WTC11 (cell line): ENCODE measurements around the gene DRAM2. TPM values are rescaled to one million over a fixed set of nuclear protein-coding genes. Genes with fewer than 3 reads are reported as not detected.
"Not testable (repeated sequence)": the region's sequence is repeated elsewhere in the genome, so short reads cannot be mapped to it uniquely, and the experiment has no call there.

Experiments
- ATAC-seq: fragments of 200-7000 bp; cut with Tn5 transposase; 2 replicates; pipeline ENCODE4 v1.10.0; 2021; ENCODE audit warnings: mild to moderate bottlenecking, moderate library complexity
- CTCF ChIA-PET: fragments of 300-600 bp; sonication (Branson Sonifier 250); formaldehyde crosslinking; loops from one replicate; lab custom pipeline; 2021; ENCODE audit warnings: antibody characterized with exemption; lab: Charles Lee
- POLR2A ChIA-PET: fragments of 350-600 bp; sonication (Branson Sonifier 250); formaldehyde crosslinking; loops from one replicate; lab custom pipeline; 2021; ENCODE audit warnings: antibody characterized with exemption; lab: Charles Lee
- DNase-seq: peaks from one replicate; pipeline ENCODE4 v3.0.0; 2021; ENCODE audit warnings: low spot score
- H3K27ac Mint-ChIP-seq: 2 replicates; pipeline ENCODE4 v1.8.0; 2021; ENCODE audit warnings: mixed read lengths
- H3K27me3 Mint-ChIP-seq: 2 replicates; pipeline ENCODE4 v1.8.0; 2021; ENCODE audit warnings: low read depth, mild to moderate bottlenecking, moderate library complexity, mixed read lengths
- H3K36me3 Mint-ChIP-seq: 2 replicates; pipeline ENCODE4 v1.8.0; 2021; ENCODE audit warnings: mixed read lengths
- H3K4me1 Mint-ChIP-seq: 2 replicates; pipeline ENCODE4 v1.8.0; 2022; ENCODE audit warnings: mixed read lengths
- H3K4me3 Mint-ChIP-seq: 2 replicates; pipeline ENCODE4 v1.8.0; 2021; ENCODE audit warnings: mild to moderate bottlenecking, moderate library complexity, mixed read lengths
- H3K9me3 Mint-ChIP-seq: 2 replicates; pipeline ENCODE4 v1.8.0; 2021; ENCODE audit warnings: mixed read lengths
- CREM ChIP-seq: sonication (generic); formaldehyde crosslinking; IDR thresholded peaks from 2 replicates; pipeline ENCODE4 v1.8.1; 2022; ENCODE audit warnings: mild to moderate bottlenecking, missing genetic modification reagents, moderate library complexity
- E2F4 ChIP-seq: sonication (generic); formaldehyde crosslinking; IDR thresholded peaks from 2 replicates; pipeline ENCODE4 v1.8.1; 2022; ENCODE audit warnings: low read depth, mild to moderate bottlenecking, moderate library complexity, missing genetic modification reagents, borderline replicate concordance
- ELF4 ChIP-seq: sonication (generic); formaldehyde crosslinking; IDR thresholded peaks from 2 replicates; pipeline ENCODE4 v1.8.1; 2022; ENCODE audit warnings: low read depth, mild to moderate bottlenecking, moderate library complexity, missing genetic modification reagents
- EMX1 ChIP-seq: fragments of 250-450 bp; sonication (Bioruptor Pico); IDR thresholded peaks from 2 replicates; pipeline ENCODE4 v1.8.0; 2021; ENCODE audit warnings: mild to moderate bottlenecking
- FOXP1 ChIP-seq: sonication (generic); formaldehyde crosslinking; IDR thresholded peaks from 2 replicates; pipeline ENCODE4 v1.8.0; 2022; ENCODE audit warnings: missing genetic modification reagents, mild to moderate bottlenecking, moderate library complexity, borderline replicate concordance
- GABPB1 ChIP-seq: sonication (generic); formaldehyde crosslinking; IDR thresholded peaks from 2 replicates; pipeline ENCODE4 v1.8.1; 2023; ENCODE audit warnings: mild to moderate bottlenecking, missing genetic modification reagents
- HMGXB4 ChIP-seq: sonication (generic); formaldehyde crosslinking; IDR thresholded peaks from 2 replicates; pipeline ENCODE4 v1.8.1; 2023; ENCODE audit warnings: mild to moderate bottlenecking, moderate library complexity, missing genetic modification reagents
- JAZF1 ChIP-seq: fragments of 250-450 bp; sonication (Bioruptor Pico); IDR thresholded peaks from 2 replicates; pipeline ENCODE4 v1.9.0; 2021; ENCODE audit warnings: moderate library complexity, mild to moderate bottlenecking, inconsistent platforms
- NFATC4 ChIP-seq: fragments of 250-450 bp; sonication (Bioruptor Pico); IDR thresholded peaks from 2 replicates; pipeline ENCODE4 v1.9.0; 2021; ENCODE audit warnings: mild to moderate bottlenecking
- NFYB ChIP-seq: sonication (generic); formaldehyde crosslinking; conservative IDR thresholded peaks from 2 replicates; pipeline ENCODE4 v1.8.0; 2022; ENCODE audit warnings: low read depth, missing genetic modification reagents
- SP1 ChIP-seq: sonication (generic); formaldehyde crosslinking; conservative IDR thresholded peaks from 2 replicates; pipeline ENCODE4 v1.8.1; 2022; ENCODE audit warnings: missing genetic modification reagents
- ZNF416 ChIP-seq: fragments of 250-450 bp; sonication (Bioruptor Pico); IDR thresholded peaks from 2 replicates; pipeline ENCODE4 v1.9.0; 2021; ENCODE audit warnings: mild to moderate bottlenecking, inconsistent platforms
- ZNF532 ChIP-seq: fragments of 250-450 bp; sonication (Bioruptor Pico); IDR thresholded peaks from 2 replicates; pipeline ENCODE4 v1.9.0; 2021; ENCODE audit warnings: mild to moderate bottlenecking, borderline replicate concordance
- total RNA-seq: library from RNA; stranded (reverse); gene quantifications from 3 replicates; pipeline ENCODE4 v1.2.3, GENCODE V29; 2021
- TF ChIP-seq, protein P1 (sequence below): sonication (generic); formaldehyde crosslinking; IDR thresholded peaks from 2 replicates; pipeline ENCODE4 v1.8.0; 2023; ENCODE audit warnings: mild to moderate bottlenecking, missing genetic modification reagents
- TF ChIP-seq, protein P2 (sequence below): sonication (generic); formaldehyde crosslinking; IDR thresholded peaks from 2 replicates; pipeline ENCODE4 v1.8.0; 2022; ENCODE audit warnings: missing genetic modification reagents

DRAM2 gene
- total RNA-seq, 1 experiment from 2014 or later: 34.3 TPM

- DNase-seq (no peak), ATAC-seq (no peak)
- peaks cover 72% of the 10 kb centered on the region for H3K36me3 Mint-ChIP-seq
- CTCF ChIA-PET: no interaction called here
- POLR2A ChIA-PET: no interaction called here
- peaks cover 30% of the 10 kb centered on the region for H3K27me3 Mint-ChIP-seq
- H3K9me3 Mint-ChIP-seq: peaks cover 87% of the 10 kb centered on the region
- H3K4me1 Mint-ChIP-seq: no peaks in the 10 kb centered on the region
- TF ChIP-seq JAZF1 (CRISPR knock-in tag): no peak
- no peak for TF ChIP-seq SP1 (CRISPR knock-in tag)
- TF ChIP-seq EMX1 (CRISPR knock-in tag): no peak
- TF ChIP-seq, protein P1, sequence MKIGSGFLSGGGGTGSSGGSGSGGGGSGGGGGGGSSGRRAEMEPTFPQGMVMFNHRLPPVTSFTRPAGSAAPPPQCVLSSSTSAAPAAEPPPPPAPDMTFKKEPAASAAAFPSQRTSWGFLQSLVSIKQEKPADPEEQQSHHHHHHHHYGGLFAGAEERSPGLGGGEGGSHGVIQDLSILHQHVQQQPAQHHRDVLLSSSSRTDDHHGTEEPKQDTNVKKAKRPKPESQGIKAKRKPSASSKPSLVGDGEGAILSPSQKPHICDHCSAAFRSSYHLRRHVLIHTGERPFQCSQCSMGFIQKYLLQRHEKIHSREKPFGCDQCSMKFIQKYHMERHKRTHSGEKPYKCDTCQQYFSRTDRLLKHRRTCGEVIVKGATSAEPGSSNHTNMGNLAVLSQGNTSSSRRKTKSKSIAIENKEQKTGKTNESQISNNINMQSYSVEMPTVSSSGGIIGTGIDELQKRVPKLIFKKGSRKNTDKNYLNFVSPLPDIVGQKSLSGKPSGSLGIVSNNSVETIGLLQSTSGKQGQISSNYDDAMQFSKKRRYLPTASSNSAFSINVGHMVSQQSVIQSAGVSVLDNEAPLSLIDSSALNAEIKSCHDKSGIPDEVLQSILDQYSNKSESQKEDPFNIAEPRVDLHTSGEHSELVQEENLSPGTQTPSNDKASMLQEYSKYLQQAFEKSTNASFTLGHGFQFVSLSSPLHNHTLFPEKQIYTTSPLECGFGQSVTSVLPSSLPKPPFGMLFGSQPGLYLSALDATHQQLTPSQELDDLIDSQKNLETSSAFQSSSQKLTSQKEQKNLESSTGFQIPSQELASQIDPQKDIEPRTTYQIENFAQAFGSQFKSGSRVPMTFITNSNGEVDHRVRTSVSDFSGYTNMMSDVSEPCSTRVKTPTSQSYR (CRISPR knock-in tag): no peak
- TF ChIP-seq NFYB (CRISPR knock-in tag): no peak
- TF ChIP-seq GABPB1: no peak
- no peak for TF ChIP-seq E2F4 (CRISPR knock-in tag)
- TF ChIP-seq NFATC4 (CRISPR knock-in tag): no peak
- TF ChIP-seq FOXP1: no peak
- no peak for TF ChIP-seq ELF4 (CRISPR knock-in tag)
- TF ChIP-seq CREM (CRISPR knock-in tag): no peak
- TF ChIP-seq, protein P2, sequence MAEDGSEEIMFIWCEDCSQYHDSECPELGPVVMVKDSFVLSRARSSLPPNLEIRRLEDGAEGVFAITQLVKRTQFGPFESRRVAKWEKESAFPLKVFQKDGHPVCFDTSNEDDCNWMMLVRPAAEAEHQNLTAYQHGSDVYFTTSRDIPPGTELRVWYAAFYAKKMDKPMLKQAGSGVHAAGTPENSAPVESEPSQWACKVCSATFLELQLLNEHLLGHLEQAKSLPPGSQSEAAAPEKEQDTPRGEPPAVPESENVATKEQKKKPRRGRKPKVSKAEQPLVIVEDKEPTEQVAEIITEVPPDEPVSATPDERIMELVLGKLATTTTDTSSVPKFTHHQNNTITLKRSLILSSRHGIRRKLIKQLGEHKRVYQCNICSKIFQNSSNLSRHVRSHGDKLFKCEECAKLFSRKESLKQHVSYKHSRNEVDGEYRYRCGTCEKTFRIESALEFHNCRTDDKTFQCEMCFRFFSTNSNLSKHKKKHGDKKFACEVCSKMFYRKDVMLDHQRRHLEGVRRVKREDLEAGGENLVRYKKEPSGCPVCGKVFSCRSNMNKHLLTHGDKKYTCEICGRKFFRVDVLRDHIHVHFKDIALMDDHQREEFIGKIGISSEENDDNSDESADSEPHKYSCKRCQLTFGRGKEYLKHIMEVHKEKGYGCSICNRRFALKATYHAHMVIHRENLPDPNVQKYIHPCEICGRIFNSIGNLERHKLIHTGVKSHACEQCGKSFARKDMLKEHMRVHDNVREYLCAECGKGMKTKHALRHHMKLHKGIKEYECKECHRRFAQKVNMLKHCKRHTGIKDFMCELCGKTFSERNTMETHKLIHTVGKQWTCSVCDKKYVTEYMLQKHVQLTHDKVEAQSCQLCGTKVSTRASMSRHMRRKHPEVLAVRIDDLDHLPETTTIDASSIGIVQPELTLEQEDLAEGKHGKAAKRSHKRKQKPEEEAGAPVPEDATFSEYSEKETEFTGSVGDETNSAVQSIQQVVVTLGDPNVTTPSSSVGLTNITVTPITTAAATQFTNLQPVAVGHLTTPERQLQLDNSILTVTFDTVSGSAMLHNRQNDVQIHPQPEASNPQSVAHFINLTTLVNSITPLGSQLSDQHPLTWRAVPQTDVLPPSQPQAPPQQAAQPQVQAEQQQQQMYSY (CRISPR knock-in tag): no peak
- H3K27ac Mint-ChIP-seq: no peak overlapping the region
- no peak overlapping the region for H3K4me3 Mint-ChIP-seq
These were observed 42.4 kb downstream of the DRAM2 start for GRCh38 chr1:111097356-111098099.

- H3K36me3 Mint-ChIP-seq: peaks cover 51% of the 10 kb centered on the region
- H3K27ac Mint-ChIP-seq, POLR2A ChIA-PET, H3K4me1 Mint-ChIP-seq, CTCF ChIA-PET, ATAC-seq, H3K4me3 Mint-ChIP-seq, DNase-seq: not testable (repeated sequence)
- H3K9me3 Mint-ChIP-seq: peaks cover 80% of the 10 kb centered on the region
- H3K27me3 Mint-ChIP-seq: peaks cover 29% of the 10 kb centered on the region
These were observed 44.5 kb downstream of the DRAM2 start for GRCh38 chr1:111095421-111095820.

DNA sequence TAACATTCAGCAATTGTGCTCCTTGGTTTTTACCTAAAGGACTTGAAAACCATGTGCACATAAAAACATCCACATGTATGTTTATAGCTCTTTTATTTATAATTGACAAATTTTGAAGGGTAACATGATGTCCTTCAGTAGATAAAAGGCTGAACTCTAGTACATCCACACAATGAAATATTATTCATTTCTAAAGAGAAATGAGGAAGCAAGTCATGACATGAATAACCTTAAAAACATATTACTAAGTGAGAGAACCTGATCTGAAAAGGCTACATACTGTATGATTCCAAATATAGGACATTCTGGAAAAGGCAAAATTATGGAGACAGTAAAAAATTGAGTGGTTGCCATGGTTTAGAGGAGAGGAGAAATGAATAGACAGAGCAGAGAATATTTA lies 50.3 kb downstream of the DRAM2 start:
- Mint-ChIP-seq H3K27ac (no peak overlapping the region), H3K9me3 (peaks cover 77% of the 10 kb centered on the region), H3K4me1 (no peaks in the 10 kb centered on the region), H3K27me3 (peaks cover 18% of the 10 kb centered on the region), H3K36me3 (peaks cover 8% of the 10 kb centered on the region), H3K4me3 (no peak overlapping the region)
- ChIA-PET CTCF (no interaction called here), POLR2A (no interaction called here)
- DNase-seq: no peak
- no peak for ATAC-seq
- TF ChIP-seq ZNF416 (CRISPR knock-in tag): no peak
- TF ChIP-seq HMGXB4 (CRISPR knock-in tag): no peak
- no peak for TF ChIP-seq ZNF532 (CRISPR knock-in tag)
